Measurements from ENCODE around the gene RANGAP1. TPM values are rescaled to one million over a fixed set of nuclear protein-coding genes. Genes with fewer than 3 reads are reported as not detected.

The RANGAP1 gene
- total RNA-seq, 2 experiments from 2014 or later = 176 to 177 TPM

GRCh38 chr22:41216984-41217383, 69.0 kb downstream of the RANGAP1 start:
- peaks cover 25% of the 10 kb centered on the region for H3K4me1 Mint-ChIP-seq
- no peaks in the 10 kb centered on the region for H3K27me3 Mint-ChIP-seq
- peak overlapping the region; percentile 51 for H3K4me3 Mint-ChIP-seq
- H3K9me3 Mint-ChIP-seq = no peaks in the 10 kb centered on the region
- peaks cover 21% of the 10 kb centered on the region for H3K36me3 Mint-ChIP-seq
- H3K27ac Mint-ChIP-seq = peak overlapping the region; percentile 86
- DNase-seq = no peak

GRCh38 chr22:41215926-41216325, 70.1 kb downstream of the RANGAP1 start:
- H3K4me1 Mint-ChIP-seq = peaks cover 25% of the 10 kb centered on the region
- H3K27me3 Mint-ChIP-seq = no peaks in the 10 kb centered on the region
- H3K27ac Mint-ChIP-seq = no peak overlapping the region
- peaks cover 19% of the 10 kb centered on the region for H3K36me3 Mint-ChIP-seq
- no peaks in the 10 kb centered on the region for H3K9me3 Mint-ChIP-seq
- H3K4me3 Mint-ChIP-seq = no peak overlapping the region
- DNase-seq = no peak

- DNase-seq = no peak
- Mint-ChIP-seq H3K36me3 (peaks cover 19% of the 10 kb centered on the region), H3K4me3 (no peak overlapping the region), H3K27me3 (no peaks in the 10 kb centered on the region), H3K9me3 (no peaks in the 10 kb centered on the region), H3K27ac (no peak overlapping the region), H3K4me1 (peaks cover 25% of the 10 kb centered on the region)
Observed at GRCh38 chr22:41215409-41215808, 70.6 kb downstream of the RANGAP1 start.

- Mint-ChIP-seq H3K27me3 (peaks cover 6% of the 10 kb centered on the region), H3K4me3 (peak overlapping the region; percentile 70), H3K36me3 (peaks cover 11% of the 10 kb centered on the region), H3K9me3 (no peaks in the 10 kb centered on the region), H3K27ac (no peak overlapping the region), H3K4me1 (peaks cover 21% of the 10 kb centered on the region)
- no peak for DNase-seq
Observed at GRCh38 chr22:41206719-41207118, 79.3 kb downstream of the RANGAP1 start.

- peak; percentile 99 for DNase-seq
- peaks cover 21% of the 10 kb centered on the region for H3K4me1 Mint-ChIP-seq
- H3K4me3 Mint-ChIP-seq = peak within 1 kb of the TSS; percentile 91
- no peaks in the 10 kb centered on the region for H3K9me3 Mint-ChIP-seq
- H3K36me3 Mint-ChIP-seq = peaks cover 11% of the 10 kb centered on the region
- H3K27me3 Mint-ChIP-seq = peaks cover 13% of the 10 kb centered on the region
- peak within 1 kb of the TSS; percentile 94 for H3K27ac Mint-ChIP-seq
Observed at GRCh38 chr22:41204992-41205900, 80.7 kb downstream of the RANGAP1 start, which contains the start of gene L3MBTL2. Gene L3MBTL2 (plus strand): TSS chr22:41205312. CDS start chr22:41205363, 51 bp downstream.

GRCh38 chr22:41204066-41204465, 81.9 kb downstream of the RANGAP1 start:
- Mint-ChIP-seq H3K4me3 (no peak overlapping the region), H3K9me3 (no peaks in the 10 kb centered on the region), H3K36me3 (peaks cover 6% of the 10 kb centered on the region), H3K4me1 (peaks cover 18% of the 10 kb centered on the region), H3K27ac (peak overlapping the region; percentile 38), H3K27me3 (peaks cover 13% of the 10 kb centered on the region)
- no peak for DNase-seq

- no peak overlapping the region for H3K4me3 Mint-ChIP-seq
- peaks cover 6% of the 10 kb centered on the region for H3K36me3 Mint-ChIP-seq
- no peak for DNase-seq
- peaks cover 19% of the 10 kb centered on the region for H3K4me1 Mint-ChIP-seq
- H3K27me3 Mint-ChIP-seq = peaks cover 18% of the 10 kb centered on the region
- H3K9me3 Mint-ChIP-seq = no peaks in the 10 kb centered on the region
- H3K27ac Mint-ChIP-seq = no peak overlapping the region
Observed at GRCh38 chr22:41203118-41203517, 82.9 kb downstream of the RANGAP1 start.

GRCh38 chr22:41201141-41201540, 84.8 kb downstream of the RANGAP1 start:
- DNase-seq = no peak
- peaks cover 18% of the 10 kb centered on the region for H3K27me3 Mint-ChIP-seq
- no peak overlapping the region for H3K27ac Mint-ChIP-seq
- no peak overlapping the region for H3K4me3 Mint-ChIP-seq
- no peaks in the 10 kb centered on the region for H3K36me3 Mint-ChIP-seq
- peaks cover 14% of the 10 kb centered on the region for H3K4me1 Mint-ChIP-seq
- H3K9me3 Mint-ChIP-seq = no peaks in the 10 kb centered on the region

- peaks cover 14% of the 10 kb centered on the region for H3K27me3 Mint-ChIP-seq
- H3K27ac Mint-ChIP-seq = peak overlapping the region; percentile 56
- no peaks in the 10 kb centered on the region for H3K9me3 Mint-ChIP-seq
- peak overlapping the region; percentile 81 for H3K4me3 Mint-ChIP-seq
- peak; percentile 65 for DNase-seq
- no peaks in the 10 kb centered on the region for H3K36me3 Mint-ChIP-seq
- peaks cover 8% of the 10 kb centered on the region for H3K4me1 Mint-ChIP-seq
Observed at GRCh38 chr22:41198027-41198580, 87.9 kb downstream of the RANGAP1 start.

GRCh38 chr22:41197038-41197972, 88.7 kb downstream of the RANGAP1 start:
- Mint-ChIP-seq H3K27ac (peak overlapping the region; percentile 56), H3K9me3 (no peaks in the 10 kb centered on the region), H3K4me1 (peaks cover 8% of the 10 kb centered on the region), H3K36me3 (no peaks in the 10 kb centered on the region), H3K27me3 (peaks cover 14% of the 10 kb centered on the region), H3K4me3 (peak overlapping the region; percentile 81)
- peak; percentile 85 for DNase-seq

Other genes with a start within 250 kb of the RANGAP1 start
- 10 to 100 TPM; 38.5 to 39.5 TPM for gene EP300, start 193.6 kb downstream of the RANGAP1 start, total RNA-seq
- gene L3MBTL2, start 80.9 kb downstream of the RANGAP1 start, total RNA-seq = 10 to 100 TPM; 40.8 to 46.6 TPM
- under 1 TPM; 0.22 to 0.39 TPM for gene CHADL, start 45.3 kb downstream of the RANGAP1 start, total RNA-seq
- 10 to 100 TPM; 58.8 to 59.9 TPM for gene ZC3H7B, start 15.3 kb upstream of the RANGAP1 start, total RNA-seq
- 1 to 10 TPM; 2.6 to 2.8 TPM for gene TEF, start 95.8 kb upstream of the RANGAP1 start, total RNA-seq
- gene TOB2, start 160.6 kb upstream of the RANGAP1 start, total RNA-seq = 10 to 100 TPM; 33.9 to 34.8 TPM
- 100 to 1,000 TPM; 114 to 117 TPM for gene PHF5A, start 182.5 kb upstream of the RANGAP1 start, total RNA-seq
- gene ACO2, start 182.9 kb upstream of the RANGAP1 start, total RNA-seq = 100 to 1,000 TPM; 107 to 109 TPM

All from activated naive CD8-positive, alpha-beta T cell treated with anti-CD3 and anti-CD28 coated beads for 36 hours (primary cell).